Endothelial cell (in vitro differentiated cells): ENCODE results near the gene TMEM114. TPM values are rescaled to one million over a fixed set of nuclear protein-coding genes. Genes with fewer than 3 reads are reported as not detected.

Experiments used
- DNase-seq: peaks from one replicate; pipeline ENCODE4 v3.0.0; 2021; ENCODE audit warnings: low spot score
- H3K27ac Mint-ChIP-seq: one replicate; pipeline ENCODE4 v1.8.0; 2021; ENCODE audit warnings: mixed read lengths, inconsistent platforms; ENCODE audit not compliant: unreplicated experiment
- H3K27me3 Mint-ChIP-seq: one replicate; pipeline ENCODE4 v1.8.0; 2021; ENCODE audit warnings: mild to moderate bottlenecking, moderate library complexity, mixed read lengths, inconsistent platforms; ENCODE audit not compliant: unreplicated experiment
- H3K36me3 Mint-ChIP-seq: one replicate; pipeline ENCODE4 v1.8.0; 2021; ENCODE audit warnings: mild to moderate bottlenecking, low read depth, mixed read lengths, inconsistent platforms; ENCODE audit not compliant: unreplicated experiment
- H3K4me1 Mint-ChIP-seq: one replicate; pipeline ENCODE4 v1.8.0; 2021; ENCODE audit warnings: mild to moderate bottlenecking, mixed read lengths, inconsistent platforms; ENCODE audit not compliant: unreplicated experiment
- H3K4me3 Mint-ChIP-seq: one replicate; pipeline ENCODE4 v1.8.0; 2021; ENCODE audit warnings: mild to moderate bottlenecking, mixed read lengths, inconsistent platforms; ENCODE audit not compliant: unreplicated experiment
- H3K9me3 Mint-ChIP-seq: one replicate; pipeline ENCODE4 v1.8.0; 2021; ENCODE audit warnings: mixed read lengths, inconsistent platforms; ENCODE audit not compliant: unreplicated experiment
- CTCF ChIP-seq: fragments of 200-600 bp; sonication (generic); IDR thresholded peaks from one replicate; pipeline ENCODE4 v1.5.0; 2021; ENCODE audit warnings: antibody characterized with exemption; ENCODE audit not compliant: unreplicated experiment
- total RNA-seq: library from RNA; stranded (reverse); fragmentation: NEBNext Ultra II Directional; extraction: Animal tissue kit (Norgen Biotek cat#: 25700); gene quantifications from one replicate; pipeline ENCODE4 v1.2.1, GENCODE V29; 2021; ENCODE audit not compliant: unreplicated experiment

The TMEM114 gene
- total RNA-seq, 1 donor from 2014 or later, result not detected

GRCh38 chr16:8530752-8531384, 59.4 kb downstream of the TMEM114 start:
- no peak for TF ChIP-seq CTCF
- H3K36me3 Mint-ChIP-seq, result no peaks in the 10 kb centered on the region
- H3K9me3 Mint-ChIP-seq, result no peaks in the 10 kb centered on the region
- H3K27ac Mint-ChIP-seq, result no peak overlapping the region
- no peak for DNase-seq
- H3K4me3 Mint-ChIP-seq, result no peak overlapping the region
- no peaks in the 10 kb centered on the region for H3K27me3 Mint-ChIP-seq
- H3K4me1 Mint-ChIP-seq, result no peaks in the 10 kb centered on the region

GRCh38 chr16:8528471-8528870, 61.8 kb downstream of the TMEM114 start:
- no peaks in the 10 kb centered on the region for H3K36me3 Mint-ChIP-seq
- H3K9me3 Mint-ChIP-seq, result no peaks in the 10 kb centered on the region
- H3K27ac Mint-ChIP-seq, result no peak overlapping the region
- H3K4me3 Mint-ChIP-seq, result no peak overlapping the region
- DNase-seq, result no peak
- H3K27me3 Mint-ChIP-seq, result no peaks in the 10 kb centered on the region
- H3K4me1 Mint-ChIP-seq, result no peaks in the 10 kb centered on the region
- TF ChIP-seq CTCF, result no peak

GRCh38 chr16:8523932-8524331, 66.4 kb downstream of the TMEM114 start:
- Mint-ChIP-seq H3K36me3 (no peaks in the 10 kb centered on the region), H3K27me3 (peaks cover 2% of the 10 kb centered on the region), H3K27ac (no peak overlapping the region), H3K4me3 (no peak overlapping the region), H3K9me3 (no peaks in the 10 kb centered on the region), H3K4me1 (no peaks in the 10 kb centered on the region)
- DNase-seq, result no peak
- TF ChIP-seq CTCF, result no peak

- Mint-ChIP-seq H3K27me3 (peaks cover 2% of the 10 kb centered on the region), H3K4me1 (no peaks in the 10 kb centered on the region), H3K4me3 (no peak overlapping the region), H3K9me3 (no peaks in the 10 kb centered on the region), H3K36me3 (no peaks in the 10 kb centered on the region), H3K27ac (no peak overlapping the region)
- DNase-seq, result no peak
- TF ChIP-seq CTCF, result no peak
Measured at GRCh38 chr16:8522757-8523156, 67.6 kb downstream of the TMEM114 start.

- H3K27me3 Mint-ChIP-seq, result peaks cover 4% of the 10 kb centered on the region
- TF ChIP-seq CTCF, result no peak
- no peaks in the 10 kb centered on the region for H3K9me3 Mint-ChIP-seq
- no peak for DNase-seq
- H3K4me1 Mint-ChIP-seq, result no peaks in the 10 kb centered on the region
- no peaks in the 10 kb centered on the region for H3K36me3 Mint-ChIP-seq
- H3K4me3 Mint-ChIP-seq, result no peak overlapping the region
- no peak overlapping the region for H3K27ac Mint-ChIP-seq
Measured at GRCh38 chr16:8519643-8520042, 70.7 kb downstream of the TMEM114 start.

Other genes with a start within 250 kb of the TMEM114 start
- 39.6 TPM for gene METTL22, start 31.2 kb upstream of the TMEM114 start, total RNA-seq
- 1.6 TPM for gene ABAT, start 84.1 kb upstream of the TMEM114 start, total RNA-seq
- 8.1 TPM for gene TMEM186, start 207.1 kb upstream of the TMEM114 start, total RNA-seq
- 19.3 TPM for gene PMM2, start 207.3 kb upstream of the TMEM114 start, total RNA-seq